ENCODE results near the gene CHSY1. TPM values are rescaled to one million over a fixed set of nuclear protein-coding genes. Genes with fewer than 3 reads are reported as not detected.

CHSY1 gene
- polyA plus RNA-seq, 1 experiment = 49.2 TPM

GRCh38 chr15:101264011-101264410 lies 12.2 kb upstream of the CHSY1 start:
- no peak overlapping the region for H3K27ac ChIP-seq (ENCODE audit: low read depth, low read length)
- no peak for DNase-seq (ENCODE audit: low read depth, low spot score)
- no peak overlapping the region for H3K4me3 ChIP-seq (ENCODE audit: low read depth, low read length)
- no peak for TF ChIP-seq CTCF (IDR thresholded peaks at IDR 0.05; ENCODE audit: low read depth, low read length)
- ChIA-PET CTCF (interaction anchor here (5.2 kb wide), 1 partner anchor 256 kb away, joined by 40 read pairs; no protein-coding TSS in a partner anchor), POLR2A (no interaction called here)
- H3K27me3 ChIP-seq (ENCODE audit: control insufficient read depth, insufficient read depth, low read length) = no peaks in the 10 kb centered on the region
- H3K9me3 ChIP-seq (ENCODE audit: control insufficient read depth, insufficient read depth, low read length) = no peaks in the 10 kb centered on the region; the same call in 1 of the 2 replicates

- no peak for TF ChIP-seq CTCF (IDR thresholded peaks at IDR 0.05; ENCODE audit: low read depth, low read length)
- no peaks in the 10 kb centered on the region for H3K27me3 ChIP-seq (ENCODE audit: control insufficient read depth, insufficient read depth, low read length)
- H3K9me3 ChIP-seq (ENCODE audit: control insufficient read depth, insufficient read depth, low read length) = no peaks in the 10 kb centered on the region; the same call in 1 of the 2 replicates
- POLR2A ChIA-PET = no interaction called here
- H3K27ac ChIP-seq (ENCODE audit: low read depth, low read length) = no peak overlapping the region
- CTCF ChIA-PET = interaction anchor here (0.6 to 5.2 kb wide), 5 partner anchors 7 to 255 kb away, joined by 3 to 40 read pairs (median 7); no protein-coding TSS in a partner anchor
- H3K4me3 ChIP-seq (ENCODE audit: low read depth, low read length) = no peak overlapping the region
- no peak for DNase-seq (ENCODE audit: low read depth, low spot score)
Observed at GRCh38 chr15:101262551-101262950, 10.7 kb upstream of the CHSY1 start.

GRCh38 chr15:101258238-101259144 lies 6.6 kb upstream of the CHSY1 start:
- H3K4me3 ChIP-seq (ENCODE audit: low read depth, low read length) = no peak overlapping the region
- peak; percentile 78 for TF ChIP-seq CTCF (IDR thresholded peaks at IDR 0.05; ENCODE audit: low read depth, low read length)
- CTCF ChIA-PET = interaction anchor here (0.5 to 2.4 kb wide), 30 partner anchors 9 to 640 kb away, joined by 3 to 49 read pairs (median 5); no protein-coding TSS in a partner anchor
- H3K9me3 ChIP-seq (ENCODE audit: control insufficient read depth, insufficient read depth, low read length) = no peaks in the 10 kb centered on the region
- no peak overlapping the region for H3K27ac ChIP-seq (ENCODE audit: low read depth, low read length)
- H3K27me3 ChIP-seq (ENCODE audit: control insufficient read depth, insufficient read depth, low read length) = no peaks in the 10 kb centered on the region
- DNase-seq (ENCODE audit: low read depth, low spot score) = no peak
- POLR2A ChIA-PET = interaction anchor here (0.5 kb wide), 1 partner anchor 137 kb away, joined by 5 read pairs; no protein-coding TSS in a partner anchor

- H3K9me3 ChIP-seq (ENCODE audit: control insufficient read depth, insufficient read depth, low read length) = no peaks in the 10 kb centered on the region
- no peak overlapping the region for H3K4me3 ChIP-seq (ENCODE audit: low read depth, low read length)
- H3K27ac ChIP-seq (ENCODE audit: low read depth, low read length) = no peak overlapping the region
- H3K27me3 ChIP-seq (ENCODE audit: control insufficient read depth, insufficient read depth, low read length) = no peaks in the 10 kb centered on the region
- DNase-seq (ENCODE audit: low read depth, low spot score) = no peak
- TF ChIP-seq CTCF (IDR thresholded peaks at IDR 0.05; ENCODE audit: low read depth, low read length) = peak; percentile 40
- ChIA-PET CTCF (interaction anchor here (1.3 to 2.4 kb wide), 6 partner anchors 11 to 339 kb away, joined by 4 to 49 read pairs (median 6); no protein-coding TSS in a partner anchor), POLR2A (interaction anchor here (0.7 kb wide), 1 partner anchor 38 kb away, joined by 4 read pairs; the partner anchor contains the start of gene SNRPA1)
Observed at GRCh38 chr15:101256757-101257156, 4.9 kb upstream of the CHSY1 start.
